Measurements from ENCODE around the gene UBR1. TPM values are rescaled to one million over a fixed set of nuclear protein-coding genes. Genes with fewer than 3 reads are reported as not detected.

UBR1 gene
- total and polyA plus RNA-seq, 10 of the 15 experiments (the other 5 are each of a cell fraction or from before 2014, with no cell fraction given) = 4.5 to 27.5 (median 16.7) TPM

DNA sequence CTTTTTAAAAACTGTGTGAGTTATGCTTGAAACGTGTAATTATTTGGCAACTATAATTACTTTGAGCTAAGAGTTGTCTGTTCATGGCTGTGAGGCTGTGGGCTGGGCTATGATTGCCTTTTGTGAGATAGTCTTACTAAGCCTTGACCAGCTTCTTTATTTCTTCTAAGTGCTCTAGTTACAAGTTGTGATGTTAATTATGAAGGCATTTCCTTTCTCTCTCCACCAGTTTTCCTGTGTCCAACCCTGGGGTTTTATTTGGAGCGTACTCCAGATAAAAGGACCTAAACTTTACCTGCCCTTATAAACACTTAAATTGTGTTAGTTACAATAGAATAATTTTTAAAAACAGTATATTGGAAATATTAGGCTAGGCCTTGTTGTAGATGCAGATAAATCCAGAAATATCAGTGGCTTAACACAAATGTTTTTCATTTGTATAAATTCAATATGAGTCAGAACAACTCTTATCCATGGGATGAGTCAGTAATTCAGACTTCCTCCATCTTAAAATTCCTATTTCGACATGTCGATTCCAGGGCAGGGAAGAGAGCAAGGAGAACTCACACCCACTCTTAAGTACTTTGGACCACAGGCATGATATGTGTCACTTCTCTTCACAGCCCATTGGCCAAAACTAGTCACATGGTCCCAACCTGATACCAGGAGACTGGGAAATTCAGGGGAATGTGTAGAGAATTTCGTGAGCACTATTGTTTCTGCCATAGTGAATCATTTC, 44.5 kb upstream of the UBR1 start:
- Histone ChIP-seq H3K9ac (ENCODE audit: control insufficient read depth, insufficient read depth, low read length) (no peak overlapping the region), H3K27me3 (replicated peaks in 1 of 2; ENCODE audit: control insufficient read depth in 2 of 2, insufficient read depth in 2 of 2, low read length in 1 of 2) (no peaks in the 10 kb centered on the region), H3K79me2 (ENCODE audit: control insufficient read depth, insufficient read depth, low read length) (no peaks in the 10 kb centered on the region), H3K4me1 (ENCODE audit: control insufficient read depth, insufficient read depth, low read length) (no peaks in the 10 kb centered on the region), H3K27ac (ENCODE audit: control insufficient read depth, insufficient read depth) (no peak overlapping the region), H3K36me3 (ENCODE audit: control insufficient read depth in 2 of 2, insufficient read depth in 2 of 2, low read length in 1 of 2) (peaks cover 0 to 10% of the 10 kb centered on the region in 2 experiments; a peak in 2 of 4 replicates), H4K20me1 (ENCODE audit: control insufficient read depth, insufficient read depth) (no peaks in the 10 kb centered on the region), H3K9me3 (replicated peaks; ENCODE audit: control insufficient read depth, insufficient read depth, low read length) (no peaks in the 10 kb centered on the region), H3K4me2 (ENCODE audit: control insufficient read depth, insufficient read depth) (no peak overlapping the region), H3K4me3 (no peak overlapping the region), H2AFZ (ENCODE audit: control insufficient read depth, low read depth, low read length) (no peak overlapping the region)
- CTCF ChIA-PET = no interaction called here
- DNase-seq (ENCODE audit: low read depth, low spot score) = no peak
- intact Hi-C loops (cut with micrococcal nuclease; ENCODE audit: unreplicated experiment) = no loop called here
- no TSS peak for BruUV-seq (replicated peaks)
- FAIRE-seq = no peak
- no peak for TF ChIP-seq BACH1 (IDR thresholded peaks at IDR 0.05; ENCODE audit: borderline replicate concordance)
- no peak for TF ChIP-seq E2F8 (IDR thresholded peaks at IDR 0.05; ENCODE audit: low read depth, partially characterized antibody)
- SMC1A ChIA-PET (ENCODE audit: uncharacterized antibody, unreplicated experiment) = no interaction called here
- POLR2A ChIA-PET = no interaction called here
- 86% methylated on average over 5 of the region's 5 CpGs for WGBS (ENCODE audit: insufficient coverage, insufficient replicate concordance, low lambda C conversion rate, missing lambda C conversion rate)
- RAD21 ChIA-PET (ENCODE audit: unreplicated experiment) = interaction anchor here (0.7 kb wide), 1 partner anchor 321 kb away, joined by 3 read pairs; no protein-coding TSS in a partner anchor
- no peak for ATAC-seq
- in situ Hi-C loops (cut with MboI) = no loop called here

DNA sequence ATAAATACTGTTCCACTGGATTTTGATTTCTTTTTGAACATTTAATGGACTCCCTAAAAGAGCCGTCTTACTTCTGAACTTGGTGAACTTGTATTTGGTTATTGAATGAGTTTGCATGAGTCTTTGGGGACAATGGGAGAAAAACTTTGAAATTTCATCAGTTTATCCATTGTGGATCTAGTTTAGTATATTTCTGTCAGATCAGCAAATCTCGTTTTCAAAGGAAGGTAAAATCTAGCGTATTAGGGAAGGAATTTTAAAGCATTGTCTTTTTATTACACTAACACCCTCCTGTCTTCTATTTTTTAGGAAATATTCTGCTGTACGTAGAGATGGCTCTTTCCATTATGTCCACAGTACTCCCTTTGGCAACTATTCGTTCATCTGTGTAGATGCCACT, 40.3 kb upstream of the UBR1 start:
- ChIA-PET CTCF (no interaction called here), POLR2A (no interaction called here), SMC1A (ENCODE audit: uncharacterized antibody, unreplicated experiment) (interaction anchor here (1.3 kb wide), 2 partner anchors 9 to 48 kb away, joined by 3 read pairs; no protein-coding TSS in a partner anchor), RAD21 (ENCODE audit: unreplicated experiment) (no interaction called here)
- DNase-seq (ENCODE audit: low read depth, low spot score) (no peak), FAIRE-seq (no peak), ATAC-seq (no peak)
- BruUV-seq (replicated peaks) = no TSS peak
- Histone ChIP-seq H3K4me2 (ENCODE audit: control insufficient read depth, insufficient read depth) (no peak overlapping the region), H3K27ac (ENCODE audit: control insufficient read depth, insufficient read depth) (no peak overlapping the region), H3K4me1 (ENCODE audit: control insufficient read depth, insufficient read depth, low read length) (peaks cover 17% of the 10 kb centered on the region), H3K9ac (ENCODE audit: control insufficient read depth, insufficient read depth, low read length) (no peak overlapping the region), H2AFZ (ENCODE audit: control insufficient read depth, low read depth, low read length) (no peak overlapping the region), H3K79me2 (ENCODE audit: control insufficient read depth, insufficient read depth, low read length) (no peaks in the 10 kb centered on the region), H3K9me3 (replicated peaks; ENCODE audit: control insufficient read depth, insufficient read depth, low read length) (no peaks in the 10 kb centered on the region), H3K4me3 (no peak overlapping the region), H3K27me3 (replicated peaks in 1 of 2; ENCODE audit: control insufficient read depth in 2 of 2, insufficient read depth in 2 of 2, low read length in 1 of 2) (no peaks in the 10 kb centered on the region), H3K36me3 (ENCODE audit: control insufficient read depth in 2 of 2, insufficient read depth in 2 of 2, low read length in 1 of 2) (peaks cover 0 to 2% of the 10 kb centered on the region in 2 experiments; a peak in 1 of 4 replicates), H4K20me1 (ENCODE audit: control insufficient read depth, insufficient read depth) (no peaks in the 10 kb centered on the region)
- 98% methylated on average over 5 of the region's 5 CpGs for WGBS (ENCODE audit: insufficient coverage, insufficient replicate concordance, low lambda C conversion rate, missing lambda C conversion rate)
- in situ Hi-C loops (cut with MboI) (no loop called here), intact Hi-C loops (cut with micrococcal nuclease; ENCODE audit: unreplicated experiment) (no loop called here)
- TF ChIP-seq KLF5 (IDR thresholded peaks at IDR 0.05; ENCODE audit: partially characterized antibody) (no peak), DPF2 (IDR thresholded peaks at IDR 0.05) (no peak), E2F8 (IDR thresholded peaks at IDR 0.05; ENCODE audit: low read depth, partially characterized antibody) (no peak), FOXK2 (IDR thresholded peaks at IDR 0.05) (no peak), STAT3 (IDR thresholded peaks at IDR 0.05; ENCODE audit: low read depth, low read length) (no peak), HDAC6 (IDR thresholded peaks at IDR 0.05; ENCODE audit: unreplicated experiment) (no peak), SMARCA5 (IDR thresholded peaks at IDR 0.05) (no peak), BMI1 (IDR thresholded peaks at IDR 0.05; ENCODE audit: borderline replicate concordance) (no peak), CHD2 (IDR thresholded peaks at IDR 0.05; ENCODE audit: borderline replicate concordance, low read depth, low read length) (no peak), KDM1A (IDR thresholded peaks at IDR 0.05; ENCODE audit: borderline replicate concordance) (no peak), MTA3 (IDR thresholded peaks at IDR 0.05; ENCODE audit: borderline replicate concordance, low read length) (no peak)

Measured in GM12878 (cell line).